HUDEP-2 (cell line): Measurements from ENCODE around the gene HOXD11.

Source experiments
- DNase-seq, 76 experiments: peaks; one replicate each; lab custom pipeline; 2025; ENCODE audit not compliant: unreplicated experiment in 76 of 76; lab: John Stamatoyannopoulos, UW

HOXD11 gene

GRCh38 chr2:176106581-176107539 lies at the start of gene HOXD11:
HOXD11 (plus strand) TSS chr2:176107280; CDS start chr2:176107356, 76 bp downstream.
- peak in 1 of 76 experiments; percentile 18 for DNase-seq

- DNase-seq: no peak
Observed at GRCh38 chr2:176063958-176064357, 43.1 kb upstream of the HOXD11 start.

GRCh38 chr2:176066645-176067588 lies 40.2 kb upstream of the HOXD11 start:
- peak in 1 of 76 experiments; percentile 5 for DNase-seq

- DNase-seq: no peak
Observed at GRCh38 chr2:176067589-176068418, 39.3 kb upstream of the HOXD11 start.

- DNase-seq: no peak
Observed at GRCh38 chr2:176068419-176068832, 38.7 kb upstream of the HOXD11 start.

GRCh38 chr2:176071330-176072291 lies 35.5 kb upstream of the HOXD11 start:
- DNase-seq: no peak

GRCh38 chr2:176072292-176072669 lies 34.8 kb upstream of the HOXD11 start:
- DNase-seq: no peak

- no peak for DNase-seq
Observed at GRCh38 chr2:176072951-176073904, 33.9 kb upstream of the HOXD11 start.

GRCh38 chr2:176074919-176075425 lies 32.1 kb upstream of the HOXD11 start:
- DNase-seq: no peak

- no peak for DNase-seq
Observed at GRCh38 chr2:176075481-176075880, 31.6 kb upstream of the HOXD11 start.

- no peak for DNase-seq
Observed at GRCh38 chr2:176076063-176076462, 31.0 kb upstream of the HOXD11 start.

- DNase-seq: no peak
Observed at GRCh38 chr2:176076796-176077195, 30.3 kb upstream of the HOXD11 start.

- DNase-seq: no peak
Observed at GRCh38 chr2:176078541-176079284, 28.4 kb upstream of the HOXD11 start.

- no peak for DNase-seq
Observed at GRCh38 chr2:176079285-176079830, 27.7 kb upstream of the HOXD11 start.

- DNase-seq: peak in 68 of 76 experiments; percentile 4 to 79 (median 53)
Observed at GRCh38 chr2:176079831-176080539, 27.1 kb upstream of the HOXD11 start.
